HepG2 (cell line): Measurements from ENCODE around the gene PLCG1. TPM values are rescaled to one million over a fixed set of nuclear protein-coding genes. Genes with fewer than 3 reads are reported as not detected.

ENCODE experiments used
- CREB1 ChIP-seq, 2 experiments: fragments of 450-650 bp in 1 of 2; IDR thresholded peaks; 2 replicates each; pipeline ENCODE4 v1.6.1; 2016 to 2017; ENCODE audit warnings: control low read depth in 1 of 2, mild to moderate bottlenecking in 1 of 2, missing compliant biosample characterization in 1 of 2, missing genetic modification characterization in 1 of 2
- EHMT2 ChIP-seq: fragments of 200-600 bp; sonication (generic); IDR thresholded peaks from 2 replicates; pipeline ENCODE4 v1.7.0; 2017; ENCODE audit warnings: antibody characterized with exemption, low read depth, low read length, borderline replicate concordance
- ELF3 ChIP-seq: IDR thresholded peaks from 2 replicates; pipeline ENCODE4 v1.6.1; 2016; ENCODE audit warnings: missing genetic modification reagents, missing compliant biosample characterization
- HIVEP1 ChIP-seq: sonication (generic); formaldehyde crosslinking; IDR thresholded peaks from 2 replicates; pipeline ENCODE4 v1.4.0; 2020; ENCODE audit warnings: mild to moderate bottlenecking, missing genetic modification reagents
- HMG20A ChIP-seq: IDR thresholded peaks from 2 replicates; pipeline ENCODE4 v1.6.1; 2016; ENCODE audit warnings: borderline replicate concordance
- HNF1B ChIP-seq: sonication (generic); formaldehyde crosslinking; IDR thresholded peaks from 2 replicates; pipeline ENCODE4 v1.5.1; 2020; ENCODE audit warnings: mild to moderate bottlenecking, moderate library complexity, missing genetic modification reagents
- LBX2 ChIP-seq: sonication (generic); formaldehyde crosslinking; IDR thresholded peaks from 2 replicates; pipeline ENCODE4 v1.5.0; 2020; ENCODE audit warnings: missing genetic modification reagents, mild to moderate bottlenecking, borderline replicate concordance
- MED1 ChIP-seq: sonication (generic); formaldehyde crosslinking; IDR thresholded peaks from 2 replicates; pipeline ENCODE4 v1.4.0; 2020; ENCODE audit warnings: missing genetic modification reagents
- RARA ChIP-seq: IDR thresholded peaks from 2 replicates; pipeline ENCODE4 v1.6.1; 2016; ENCODE audit warnings: missing genetic modification reagents, missing compliant biosample characterization
- RCOR2 ChIP-seq: IDR thresholded peaks from 2 replicates; pipeline ENCODE4 v1.6.1; 2016; ENCODE audit warnings: missing biosample characterization, missing genetic modification reagents
- SKI ChIP-seq: fragments of 450-650 bp; IDR thresholded peaks from one replicate; pipeline ENCODE4 v1.6.1; 2018; ENCODE audit warnings: mild to moderate bottlenecking; ENCODE audit not compliant: partially characterized antibody
- SOX5 ChIP-seq: IDR thresholded peaks from 2 replicates; pipeline ENCODE4 v1.6.1; 2016; ENCODE audit warnings: borderline replicate concordance
- TCF7 ChIP-seq: sonication (generic); IDR thresholded peaks from 2 replicates; pipeline ENCODE4 v1.6.1; 2016; ENCODE audit warnings: antibody characterized with exemption, low read depth
- TEAD3 ChIP-seq: optimal IDR thresholded peaks from 2 replicates; pipeline ENCODE3; 2016; ENCODE audit warnings: borderline replicate concordance
- ZBTB21 ChIP-seq: sonication (generic); formaldehyde crosslinking; IDR thresholded peaks from 2 replicates; pipeline ENCODE4 v1.4.0; 2020; ENCODE audit warnings: missing genetic modification reagents
- ZBTB49 ChIP-seq: sonication (generic); formaldehyde crosslinking; IDR thresholded peaks from 2 replicates; pipeline ENCODE4 v1.4.0; 2020; ENCODE audit warnings: missing genetic modification reagents, borderline replicate concordance
- ZFYVE20 ChIP-seq: sonication (generic); formaldehyde crosslinking; IDR thresholded peaks from 2 replicates; pipeline ENCODE4 v1.8.0; 2023; ENCODE audit warnings: low read depth, mild to moderate bottlenecking, moderate library complexity, missing genetic modification reagents, borderline replicate concordance
- ZKSCAN1 ChIP-seq: fragments of 150-350 bp; IDR thresholded peaks from 2 replicates; pipeline ENCODE4 v1.6.1; 2014; ENCODE audit warnings: low read length
- ZKSCAN8 ChIP-seq: IDR thresholded peaks from 2 replicates; pipeline ENCODE4 v1.6.1; 2016; ENCODE audit warnings: borderline replicate concordance, missing genetic modification reagents, missing compliant biosample characterization
- ZMYM3 ChIP-seq: sonication (generic); formaldehyde crosslinking; IDR thresholded peaks from 2 replicates; pipeline ENCODE4 v1.5.1; 2020; ENCODE audit warnings: mild to moderate bottlenecking, missing genetic modification reagents
- ZNF264 ChIP-seq: sonication (generic); formaldehyde crosslinking; IDR thresholded peaks from 2 replicates; pipeline ENCODE4 v1.4.0; 2020; ENCODE audit warnings: missing genetic modification reagents
- ZNF7 ChIP-seq: IDR thresholded peaks from 2 replicates; pipeline ENCODE4 v1.6.1; 2016; ENCODE audit warnings: missing biosample characterization, missing genetic modification reagents
- polyA plus RNA-seq, 8 experiments: library from polyadenylated mRNA; depleted of rRNA in 3 of 8; stranded (reverse) in 7 of 8; unstranded in 1 of 8; fragments of >200 nt; fragmentation: Illumina TruSeq in 4 of 8; extraction: Trizol in 4 of 8; gene quantifications; 2 replicates each; pipeline versions ENCODE4 v1.2.1 to v1.2.3, GENCODE V29; 2011 to 2016; ENCODE audit warnings: low read depth in 4 of 8, missing spikeins in 1 of 8, mixed read lengths in 1 of 8; ENCODE audit not compliant: insufficient read depth in 1 of 8
- total RNA-seq, 5 experiments: library from RNA; depleted of rRNA; stranded (reverse); fragments of >200 nt; fragmentation: Illumina TruSeq; extraction: Trizol; gene quantifications; 2 replicates each; pipeline ENCODE4 v1.2.3, GENCODE V29; 2016; ENCODE audit warnings: low read depth in 1 of 5

PLCG1 gene
- total and polyA plus RNA-seq, 2 of the 13 experiments (the other 11 are each of a cell fraction or from before 2014, with no cell fraction given) = 85.3 to 158 TPM

- no peak for TF ChIP-seq ZFYVE20 (CRISPR knock-in tag)
- peak; percentile 53; the same call in 1 of the 2 replicates for TF ChIP-seq ZKSCAN8 (CRISPR knock-in tag)
- peak; percentile 65 for TF ChIP-seq ELF3 (CRISPR knock-in tag)
- no peak for TF ChIP-seq LBX2
- TF ChIP-seq TCF7 = peak; percentile 22; the same call in 1 of the 2 replicates
- TF ChIP-seq MED1 (CRISPR knock-in tag) = peak; percentile 31; the same call in 1 of the 2 replicates
- 0 out of 2 replicates have a peak, but pooled peaks have one; percentile 36 for TF ChIP-seq ZMYM3 (CRISPR knock-in tag)
- TF ChIP-seq HMG20A (CRISPR knock-in tag) = peak; percentile 38; the same call in 1 of the 2 replicates
- TF ChIP-seq HNF1B (CRISPR knock-in tag) = peak; percentile 48; the same call in 1 of the 2 replicates
- TF ChIP-seq TEAD3 = peak; percentile 51
- TF ChIP-seq ZBTB21 = 0 out of 2 replicates have a peak, but pooled peaks have one; percentile 51
- peak; percentile 48; the same call in 1 of the 2 replicates for TF ChIP-seq EHMT2
- TF ChIP-seq RCOR2 = peak; percentile 67; the same call in 1 of the 2 replicates
- TF ChIP-seq ZNF264 (CRISPR knock-in tag) = 0 out of 2 replicates have a peak, but pooled peaks have one; percentile 40
- peak; percentile 71; the same call in 1 of the 2 replicates for TF ChIP-seq CREB1 (IDR thresholded peaks at IDR 0.05)
- TF ChIP-seq CREB1 (CRISPR knock-in tag; IDR thresholded peaks at IDR 0.05) = no peak
- no peak for TF ChIP-seq HIVEP1 (CRISPR knock-in tag)
- TF ChIP-seq RARA (CRISPR knock-in tag) = peak; percentile 51; the same call in 1 of the 2 replicates
- no peak for TF ChIP-seq ZBTB49 (CRISPR knock-in tag)
- TF ChIP-seq ZKSCAN1 = no peak
- peak; percentile 82 for TF ChIP-seq SKI
- TF ChIP-seq SOX5 = peak; percentile 61; the same call in 1 of the 2 replicates
- no peak for TF ChIP-seq ZNF7 (CRISPR knock-in tag)
These were observed 14.0 kb downstream of the PLCG1 start (continued) for GRCh38 chr20:41151134-41151869.
